CD1c-positive myeloid dendritic cell (primary cell): Measurements from ENCODE around the gene C1QTNF6.

ENCODE experiments used
- DNase-seq: peaks from one replicate; pipeline ENCODE4 v3.0.0-alpha.2; 2016; ENCODE audit errors: extremely low spot score

C1QTNF6 gene

GRCh38 chr22:37141971-37142370, 46.1 kb downstream of the C1QTNF6 start:
- DNase-seq: no peak

GRCh38 chr22:37141476-37141875, 46.6 kb downstream of the C1QTNF6 start:
- no peak for DNase-seq

GRCh38 chr22:37140686-37141323, 47.2 kb downstream of the C1QTNF6 start:
- DNase-seq: no peak

- DNase-seq: no peak
These were observed 48.3 kb downstream of the C1QTNF6 start for GRCh38 chr22:37139762-37140161.

GRCh38 chr22:37138849-37139561, 49.0 kb downstream of the C1QTNF6 start:
- no peak for DNase-seq

GRCh38 chr22:37137903-37138665, 50.0 kb downstream of the C1QTNF6 start:
- DNase-seq: no peak

- DNase-seq: no peak
These were observed 50.9 kb downstream of the C1QTNF6 start for GRCh38 chr22:37137131-37137530.

- no peak for DNase-seq
These were observed 53.0 kb downstream of the C1QTNF6 start for GRCh38 chr22:37135023-37135422.

- DNase-seq: no peak
These were observed 54.6 kb downstream of the C1QTNF6 start for GRCh38 chr22:37133304-37134018.

GRCh38 chr22:37132773-37133172, 55.3 kb downstream of the C1QTNF6 start:
- DNase-seq: no peak
